IPS DF 4.7 (cell line): Measurements from ENCODE around the gene ST7.
"Not testable (repeated sequence)": the region's sequence is repeated elsewhere in the genome, so short reads cannot be mapped to it uniquely, and the experiment has no call there.

Experiments used
- DNase-seq: peaks from one replicate; pipeline ENCODE4 v3.0.0-alpha.2; 2013; ENCODE audit warnings: low spot score; ENCODE audit errors: extremely low read depth

Gene ST7

DNA sequence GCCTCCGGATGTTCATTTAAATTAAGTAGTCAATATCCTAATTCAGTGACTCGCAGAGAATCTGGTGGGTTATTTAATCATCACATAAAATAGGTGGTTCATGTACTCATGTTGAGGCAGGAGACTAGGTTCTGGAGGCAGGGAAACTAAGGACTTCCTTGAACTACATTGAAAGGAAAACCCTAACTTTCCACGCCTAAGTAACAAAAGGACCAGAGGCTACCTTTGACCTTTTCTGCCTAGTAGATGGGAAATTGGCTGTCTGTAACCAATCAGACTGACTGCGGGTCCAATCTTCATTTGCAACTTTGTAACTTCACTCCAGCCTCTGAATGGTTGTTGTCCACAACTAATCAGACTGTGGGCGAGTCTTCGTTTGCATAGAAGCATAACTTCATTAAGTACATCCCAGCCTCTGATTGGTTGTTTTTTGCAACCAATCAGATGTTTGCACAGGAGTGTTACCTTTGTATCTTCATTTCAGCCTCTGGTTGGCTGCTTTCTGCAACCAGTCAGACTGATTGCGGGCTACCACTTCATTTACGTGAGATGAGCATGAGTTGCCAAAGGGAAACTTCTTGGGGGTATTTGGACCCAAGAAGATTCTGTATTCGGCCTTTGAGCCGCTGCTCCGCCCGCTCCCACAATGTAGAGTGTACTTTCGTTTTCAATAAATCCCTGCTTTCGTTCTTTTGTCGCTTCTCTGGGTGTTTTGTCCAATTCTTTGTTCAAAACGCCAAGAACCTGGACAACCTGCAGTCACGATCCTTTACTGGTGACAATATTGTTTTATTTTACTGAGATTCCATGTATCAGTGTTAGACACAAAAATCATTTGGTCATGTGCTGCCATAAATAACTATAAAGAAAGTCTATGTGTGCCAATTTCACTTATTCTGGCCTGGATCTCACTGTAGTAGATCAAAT is 1.7 kb upstream of the ST7 start:
- no peak for DNase-seq

DNA sequence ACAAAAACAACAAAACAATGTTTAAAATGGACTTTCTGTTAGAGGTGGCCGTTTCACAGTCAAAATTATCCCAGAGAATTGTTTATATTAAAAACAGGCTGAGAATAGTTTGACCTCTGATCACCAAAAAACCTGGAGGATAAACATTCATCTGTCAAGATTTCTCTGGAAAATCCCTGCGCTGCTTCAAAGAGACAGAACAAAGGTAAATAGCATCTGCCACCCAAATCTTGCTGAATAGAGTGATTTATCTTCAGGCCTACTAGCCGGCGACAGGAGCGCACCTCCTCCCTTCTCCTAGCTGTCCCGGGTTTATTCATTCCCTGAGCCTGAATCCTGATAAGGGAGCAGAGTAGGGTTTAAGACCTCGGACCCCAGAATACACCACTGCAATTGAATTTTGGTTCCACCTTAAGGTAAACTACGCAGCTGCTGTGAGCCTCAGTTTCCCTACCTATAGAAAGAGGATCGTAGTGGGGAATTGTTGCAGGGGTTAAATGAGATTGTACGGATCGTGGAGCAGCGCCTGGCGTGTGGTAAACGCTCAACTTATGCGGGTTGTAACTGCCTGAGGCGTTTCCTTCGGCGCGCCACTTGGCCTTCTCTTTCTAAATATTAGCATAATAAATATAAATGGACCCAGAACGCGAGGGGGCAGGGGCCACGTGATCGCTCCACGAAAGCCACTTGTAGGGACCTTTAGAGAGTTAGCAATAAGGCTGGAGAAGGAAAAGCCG is 498 bp upstream of the ST7 start:
- no peak for DNase-seq

- DNase-seq: no peak
These were observed 871 bp downstream of the ST7 start for GRCh38 chr7:116953906-116954838.

DNA sequence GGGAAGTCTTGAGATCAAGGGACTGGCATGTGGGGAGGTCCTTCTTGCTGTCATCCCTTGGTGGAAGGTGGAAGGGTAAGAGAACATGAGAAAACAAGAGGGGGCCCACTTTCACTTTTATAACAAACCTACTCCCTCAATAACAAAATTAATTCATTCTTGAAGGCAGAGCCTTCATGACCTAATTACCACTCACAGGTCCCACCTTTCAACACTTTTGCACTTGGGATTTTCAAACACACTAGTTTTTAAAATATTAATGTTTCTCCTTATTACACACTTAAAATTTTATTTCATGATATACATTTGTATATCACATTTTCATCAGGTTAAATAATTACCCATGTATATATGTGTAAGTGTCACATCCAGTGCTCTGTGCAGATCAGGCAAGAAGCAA is 2.0 kb downstream of the ST7 start:
- DNase-seq: no peak

- no peak for DNase-seq
These were observed 2.6 kb downstream of the ST7 start for GRCh38 chr7:116955801-116956476.

GRCh38 chr7:116956477-116956804 is 3.1 kb downstream of the ST7 start:
- no peak for DNase-seq

- no peak for DNase-seq
These were observed 4.6 kb downstream of the ST7 start for GRCh38 chr7:116957874-116958273.

- DNase-seq: not testable (repeated sequence)
These were observed 8.8 kb downstream of the ST7 start for GRCh38 chr7:116961966-116962673.

DNA sequence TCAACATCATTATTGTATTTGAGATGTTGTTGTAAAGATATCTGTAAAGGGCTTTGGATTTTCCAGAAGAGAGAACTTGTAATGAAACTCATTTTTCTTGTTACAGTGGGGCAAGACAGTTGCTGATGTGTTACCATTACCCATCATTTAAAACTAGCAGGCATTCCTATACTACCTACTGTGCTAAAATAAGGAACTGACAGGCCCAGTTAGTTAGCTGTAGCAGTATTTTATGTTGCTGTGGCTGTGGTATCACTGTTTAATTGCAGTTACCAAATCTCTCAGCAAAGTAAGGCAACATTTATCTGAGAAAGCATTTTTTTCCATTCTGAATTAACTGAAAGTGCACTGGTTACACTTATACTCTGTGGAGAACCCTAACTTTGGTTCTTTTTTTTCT is 9.9 kb downstream of the ST7 start:
- no peak for DNase-seq

- no peak for DNase-seq
These were observed 13.3 kb downstream of the ST7 start for GRCh38 chr7:116966601-116967000.

- DNase-seq: no peak
These were observed 14.1 kb downstream of the ST7 start for GRCh38 chr7:116967254-116967922.

- DNase-seq: no peak
These were observed 14.7 kb downstream of the ST7 start for GRCh38 chr7:116967983-116968382.

DNA sequence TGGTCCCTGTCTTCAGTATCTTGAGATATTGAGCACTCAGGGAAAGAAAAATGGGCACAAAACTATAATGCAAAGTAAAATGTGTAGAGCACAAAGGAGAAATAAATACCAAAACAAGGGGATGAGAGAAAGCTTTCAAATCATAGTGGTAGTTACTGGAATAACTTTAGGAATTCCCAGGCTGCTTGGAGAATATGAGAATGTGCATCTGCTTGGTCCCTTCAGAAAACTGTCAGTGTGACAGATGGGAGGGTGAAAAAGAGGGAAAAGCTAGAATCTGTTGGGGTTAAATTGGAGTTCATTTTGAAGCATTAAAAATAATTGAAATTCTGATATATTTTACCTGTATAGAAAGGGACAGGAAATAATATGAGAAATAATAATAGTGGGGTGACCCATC is 15.3 kb downstream of the ST7 start:
- no peak for DNase-seq

GRCh38 chr7:116969371-116969902 is 16.1 kb downstream of the ST7 start:
- no peak for DNase-seq

DNA sequence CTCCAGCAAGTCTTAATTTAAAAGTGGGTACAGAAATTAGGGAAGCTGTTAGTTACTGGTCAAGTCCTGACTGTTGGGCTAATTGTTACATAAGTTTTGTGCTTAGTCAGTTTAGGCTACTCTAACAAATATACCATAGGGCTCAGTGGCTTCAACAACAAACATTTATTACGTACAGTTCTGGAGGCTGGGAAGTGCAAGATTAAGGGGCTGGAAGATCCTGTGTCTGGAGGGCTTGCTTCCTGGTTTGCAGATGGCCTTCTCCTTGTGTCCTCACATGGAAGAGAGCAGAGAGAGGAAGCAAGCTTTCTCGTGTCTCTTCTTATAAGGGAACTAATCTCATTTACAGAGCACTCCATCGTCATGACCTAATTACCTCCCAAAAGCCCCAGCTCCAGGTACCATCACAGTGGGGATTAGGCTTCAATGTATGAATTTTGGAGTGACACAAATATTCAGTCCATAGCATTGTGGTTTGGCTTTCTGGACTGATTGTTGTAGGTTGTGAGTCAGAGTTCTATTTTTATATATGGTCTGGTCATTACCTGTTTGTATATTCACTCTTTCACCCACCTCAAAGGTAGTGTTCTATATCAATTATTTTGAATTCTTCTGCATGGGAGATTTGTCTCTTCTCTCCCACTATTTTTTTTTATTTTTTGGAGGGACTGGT is 17.1 kb downstream of the ST7 start:
- no peak for DNase-seq

DNA sequence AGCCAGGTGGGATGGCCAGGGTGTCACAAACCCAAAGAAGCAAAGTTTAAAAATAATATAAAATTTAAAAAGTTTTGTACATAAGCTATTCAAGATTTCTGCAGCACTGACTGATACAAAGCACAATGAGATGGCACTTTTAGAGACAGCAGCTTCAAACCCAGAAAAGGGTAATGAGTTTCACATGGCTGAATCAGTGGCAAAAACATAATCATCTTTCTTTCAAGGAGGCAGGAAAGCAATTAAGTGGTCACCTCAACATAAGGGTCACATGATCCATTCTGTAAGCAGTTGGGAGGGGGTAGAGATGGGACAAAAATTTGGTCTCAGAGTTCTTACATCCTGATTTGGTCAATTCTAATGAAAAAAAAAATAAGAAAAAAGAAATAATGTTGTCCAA is 17.9 kb downstream of the ST7 start:
- not testable (repeated sequence) for DNase-seq

DNA sequence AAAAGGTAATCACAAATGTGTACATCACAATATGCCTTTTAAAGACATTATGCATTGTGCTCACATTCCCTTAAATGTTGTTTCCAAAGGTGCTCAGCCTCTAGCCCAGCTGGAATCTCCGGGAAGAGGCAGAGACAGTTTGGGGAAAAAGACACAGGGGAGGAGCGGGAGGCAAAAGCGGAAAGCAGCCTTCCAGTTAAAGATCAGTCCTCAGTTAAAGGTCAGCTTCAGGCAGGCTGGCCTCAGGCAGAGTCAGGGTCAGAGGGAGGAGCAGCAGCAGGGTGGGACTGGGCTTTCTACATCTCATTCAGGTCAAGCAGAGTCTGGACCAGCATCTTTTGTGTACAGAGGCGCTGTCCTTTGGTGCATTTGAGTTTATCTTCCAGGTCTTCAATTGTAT is 18.6 kb downstream of the ST7 start:
- no peak for DNase-seq

DNA sequence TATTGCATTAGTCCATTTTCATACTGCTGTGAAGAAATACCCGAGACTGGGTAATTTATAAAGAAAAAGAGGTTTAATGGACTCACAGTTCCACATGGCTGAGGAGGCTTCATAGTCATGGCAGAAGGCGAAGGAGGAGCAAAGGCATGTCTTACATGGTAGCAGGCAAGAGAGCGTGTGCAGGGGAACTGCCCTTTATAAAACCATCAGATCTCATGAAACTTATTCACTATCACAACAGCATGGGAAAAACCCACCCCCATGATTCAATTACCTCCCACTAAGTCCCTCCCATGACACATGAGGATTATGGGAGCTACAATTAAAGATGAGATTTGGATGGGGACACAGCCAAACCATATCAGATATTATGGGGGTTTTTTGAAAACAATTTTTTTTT is 21.7 kb downstream of the ST7 start:
- not testable (repeated sequence) for DNase-seq

DNA sequence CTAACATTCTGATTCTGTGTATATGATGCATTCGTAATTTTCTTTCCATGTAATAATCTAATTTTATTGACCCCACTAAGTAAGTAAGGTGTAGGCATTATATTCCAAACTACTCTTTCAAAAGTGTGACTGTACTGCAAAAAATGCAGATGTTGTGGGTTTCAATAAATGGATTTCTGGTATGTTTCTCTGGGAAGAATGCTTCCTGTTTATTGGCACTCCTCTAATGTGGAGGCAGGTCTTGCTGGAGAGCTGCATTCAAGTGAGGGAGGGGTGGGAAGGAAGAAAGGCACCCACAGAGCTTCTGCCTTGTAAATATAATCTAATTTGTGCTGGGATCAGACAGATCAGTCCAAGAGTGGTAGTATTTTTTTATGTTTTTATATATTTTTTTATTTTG is 23.9 kb downstream of the ST7 start:
- no peak for DNase-seq
